ENCODE data around the gene ATF2. TPM values are rescaled to one million over a fixed set of nuclear protein-coding genes. Genes with fewer than 3 reads are reported as not detected.
A peak's percentile ranks its signal among the peaks of the same experiment; 100 is the strongest.

The ATF2 gene
- total RNA-seq, 4 donors from 2014 or later, result 36.5 to 48.6 (median 43.5) TPM

DNA sequence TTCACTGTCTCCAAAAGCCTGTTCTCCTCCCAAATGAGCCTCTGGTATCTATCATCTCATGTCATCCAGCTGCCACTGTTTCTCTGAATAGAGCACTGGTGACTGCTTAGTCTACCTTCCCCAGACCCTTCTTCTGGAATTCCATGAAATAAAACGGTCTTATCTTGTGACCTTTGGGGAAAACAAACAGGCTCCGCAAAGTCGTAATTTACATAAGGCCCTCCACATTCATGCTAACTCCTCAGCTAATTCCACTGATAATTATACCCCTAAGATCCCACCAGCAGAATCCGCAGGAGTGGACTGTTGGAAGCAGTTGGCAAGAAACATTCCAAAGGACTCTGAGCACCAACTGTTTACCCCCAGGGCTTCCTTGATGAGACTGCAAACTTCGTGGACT lies 129.0 kb downstream of the ATF2 start:
- no peaks in the 10 kb centered on the region for H3K27me3 ChIP-seq
- intact Hi-C loops (cut with DNase I), result no loop called here
- no peak overlapping the region for H3K27ac ChIP-seq (replicated peaks in 1 of 4)
- TF ChIP-seq EP300 (IDR thresholded peaks at IDR 0.05) (no peak), POLR2A (IDR thresholded peaks at IDR 0.05; ENCODE audit: low read depth) (no peak), POLR2AphosphoS5 (IDR thresholded peaks at IDR 0.05) (no peak)
- TF ChIP-seq, protein P1, sequence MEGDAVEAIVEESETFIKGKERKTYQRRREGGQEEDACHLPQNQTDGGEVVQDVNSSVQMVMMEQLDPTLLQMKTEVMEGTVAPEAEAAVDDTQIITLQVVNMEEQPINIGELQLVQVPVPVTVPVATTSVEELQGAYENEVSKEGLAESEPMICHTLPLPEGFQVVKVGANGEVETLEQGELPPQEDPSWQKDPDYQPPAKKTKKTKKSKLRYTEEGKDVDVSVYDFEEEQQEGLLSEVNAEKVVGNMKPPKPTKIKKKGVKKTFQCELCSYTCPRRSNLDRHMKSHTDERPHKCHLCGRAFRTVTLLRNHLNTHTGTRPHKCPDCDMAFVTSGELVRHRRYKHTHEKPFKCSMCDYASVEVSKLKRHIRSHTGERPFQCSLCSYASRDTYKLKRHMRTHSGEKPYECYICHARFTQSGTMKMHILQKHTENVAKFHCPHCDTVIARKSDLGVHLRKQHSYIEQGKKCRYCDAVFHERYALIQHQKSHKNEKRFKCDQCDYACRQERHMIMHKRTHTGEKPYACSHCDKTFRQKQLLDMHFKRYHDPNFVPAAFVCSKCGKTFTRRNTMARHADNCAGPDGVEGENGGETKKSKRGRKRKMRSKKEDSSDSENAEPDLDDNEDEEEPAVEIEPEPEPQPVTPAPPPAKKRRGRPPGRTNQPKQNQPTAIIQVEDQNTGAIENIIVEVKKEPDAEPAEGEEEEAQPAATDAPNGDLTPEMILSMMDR (IDR thresholded peaks at IDR 0.05), result no peak
- WGBS, result 88% methylated on average over 5 of the region's 5 CpGs
- H3K4me1 ChIP-seq, result no peaks in the 10 kb centered on the region
- DNase-seq (ENCODE audit: extremely low spot score), result no peak
- no peak overlapping the region for H3K4me3 ChIP-seq
- H3K9me3 ChIP-seq, result no peaks in the 10 kb centered on the region
- H3K36me3 ChIP-seq, result no peaks in the 10 kb centered on the region

DNA sequence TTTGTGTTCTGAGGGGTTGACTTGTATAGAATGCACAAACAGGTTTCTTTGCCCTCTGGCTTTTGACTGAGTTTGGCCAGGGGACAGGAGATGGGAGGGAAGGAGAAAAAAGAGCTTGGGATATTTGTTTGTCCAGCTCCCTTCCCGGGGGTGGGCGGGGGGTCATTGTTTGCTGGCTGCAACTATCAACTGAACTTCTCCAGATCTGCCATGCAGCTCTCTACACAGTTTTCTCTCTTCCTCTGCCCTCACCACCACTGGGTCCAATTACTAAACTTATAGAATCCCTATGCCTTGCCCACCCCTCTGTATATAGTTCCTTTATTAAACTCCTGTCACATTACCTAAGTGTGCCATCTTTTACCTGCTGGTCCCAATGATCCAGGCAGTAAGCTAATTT lies 130.1 kb downstream of the ATF2 start:
- no peak for DNase-seq (ENCODE audit: extremely low spot score)
- TF ChIP-seq POLR2AphosphoS5 (IDR thresholded peaks at IDR 0.05) (no peak), POLR2A (IDR thresholded peaks at IDR 0.05; ENCODE audit: low read depth) (no peak), EP300 (IDR thresholded peaks at IDR 0.05) (no peak)
- TF ChIP-seq, protein P1 (IDR thresholded peaks at IDR 0.05), result no peak
- H3K27me3 ChIP-seq, result no peaks in the 10 kb centered on the region
- intact Hi-C loops (cut with DNase I), result no loop called here
- 82% methylated on average over 2 of the region's 2 CpGs for WGBS
- H3K4me1 ChIP-seq, result no peaks in the 10 kb centered on the region
- H3K36me3 ChIP-seq, result no peaks in the 10 kb centered on the region
- H3K9me3 ChIP-seq, result no peaks in the 10 kb centered on the region
- H3K27ac ChIP-seq (replicated peaks in 1 of 4), result no peak overlapping the region
- H3K4me3 ChIP-seq, result no peak overlapping the region

DNA sequence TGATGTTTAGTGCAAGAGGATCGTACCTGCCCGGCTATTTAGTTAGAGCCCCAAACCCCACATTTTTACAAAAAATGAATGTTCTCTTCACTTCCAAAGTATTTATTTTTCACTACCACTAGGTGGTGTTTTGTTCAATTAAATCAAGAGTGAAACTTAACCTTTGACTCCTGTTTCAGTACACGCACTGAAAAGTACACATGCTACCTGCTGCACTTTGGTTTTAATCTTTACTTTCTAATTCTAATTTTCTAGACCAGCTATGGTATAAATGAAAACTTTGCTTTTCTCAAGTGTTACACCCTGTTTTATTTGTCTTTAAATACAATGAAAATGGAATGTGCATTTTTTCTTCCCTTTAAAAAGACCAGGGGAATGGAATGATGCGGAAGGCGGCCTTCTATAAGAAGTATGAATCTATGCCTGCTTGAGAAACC lies 131.4 kb downstream of the ATF2 start:
- TF ChIP-seq POLR2AphosphoS5 (IDR thresholded peaks at IDR 0.05) (no peak), POLR2A (IDR thresholded peaks at IDR 0.05; ENCODE audit: low read depth) (no peak), EP300 (IDR thresholded peaks at IDR 0.05) (no peak)
- TF ChIP-seq, protein P1 (IDR thresholded peaks at IDR 0.05), result peak; percentile 37 to 55 (median 40)
- 62% methylated on average over 5 of the region's 5 CpGs for WGBS
- intact Hi-C loops (cut with DNase I), result no loop called here
- no peak for DNase-seq (ENCODE audit: extremely low spot score)
- Histone ChIP-seq H3K27me3 (no peaks in the 10 kb centered on the region), H3K36me3 (no peaks in the 10 kb centered on the region), H3K9me3 (no peaks in the 10 kb centered on the region), H3K27ac (replicated peaks in 1 of 4) (no peak overlapping the region), H3K4me3 (peak overlapping the region in 1 of 4 donors; percentile 18), H3K4me1 (no peaks in the 10 kb centered on the region)

GRCh38 chr2:175035806-175036205 lies 132.2 kb downstream of the ATF2 start:
- DNase-seq (ENCODE audit: extremely low spot score), result no peak
- no peak overlapping the region for H3K4me3 ChIP-seq
- intact Hi-C loops (cut with DNase I), result no loop called here
- H3K27me3 ChIP-seq, result no peaks in the 10 kb centered on the region
- no peaks in the 10 kb centered on the region for H3K36me3 ChIP-seq
- H3K9me3 ChIP-seq, result no peaks in the 10 kb centered on the region
- no peaks in the 10 kb centered on the region for H3K4me1 ChIP-seq
- H3K27ac ChIP-seq (replicated peaks in 1 of 4), result no peak overlapping the region
- TF ChIP-seq POLR2A (IDR thresholded peaks at IDR 0.05; ENCODE audit: low read depth) (no peak), POLR2AphosphoS5 (IDR thresholded peaks at IDR 0.05) (no peak), EP300 (IDR thresholded peaks at IDR 0.05) (no peak)
- TF ChIP-seq, protein P1 (IDR thresholded peaks at IDR 0.05), result no peak
- WGBS, result 78% methylated on average over 3 of the region's 3 CpGs

DNA sequence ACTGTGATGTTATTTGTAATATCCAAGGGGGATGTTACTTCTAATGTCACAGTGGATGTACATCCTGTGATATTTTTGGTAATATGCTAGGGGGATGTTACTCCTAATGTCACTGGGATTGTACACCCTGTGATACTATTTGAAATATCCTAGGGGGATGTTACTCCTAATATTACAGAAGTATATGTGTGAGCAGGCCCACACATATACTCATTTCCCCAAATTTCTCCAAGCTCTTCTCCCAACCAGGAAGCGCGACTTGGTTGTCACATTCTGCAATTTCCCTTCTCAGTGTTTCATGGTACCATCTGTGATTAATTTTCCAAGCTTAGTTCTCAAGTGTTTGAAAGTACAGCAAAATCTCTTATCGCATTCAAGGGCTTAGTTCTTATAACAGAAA lies 133.3 kb downstream of the ATF2 start:
- no peak overlapping the region for H3K4me3 ChIP-seq
- no peaks in the 10 kb centered on the region for H3K27me3 ChIP-seq
- TF ChIP-seq, protein P1 (IDR thresholded peaks at IDR 0.05), result no peak
- TF ChIP-seq EP300 (IDR thresholded peaks at IDR 0.05) (no peak), POLR2A (IDR thresholded peaks at IDR 0.05; ENCODE audit: low read depth) (no peak), POLR2AphosphoS5 (IDR thresholded peaks at IDR 0.05) (no peak)
- intact Hi-C loops (cut with DNase I), result no loop called here
- no peaks in the 10 kb centered on the region for H3K9me3 ChIP-seq
- H3K4me1 ChIP-seq, result no peaks in the 10 kb centered on the region
- no peaks in the 10 kb centered on the region for H3K36me3 ChIP-seq
- 89% methylated on average over 3 of the region's 3 CpGs for WGBS
- DNase-seq (ENCODE audit: extremely low spot score), result no peak
- no peak overlapping the region for H3K27ac ChIP-seq (replicated peaks in 1 of 4)
